GM21576 (cell line): ENCODE measurements around the gene TMEM208.

Experiments used
- ATAC-seq: cut with Tn5 transposase; IDR thresholded peaks from one replicate; pipeline ENCODE4 v1.9.1; 2021; ENCODE audit warnings: mild to moderate bottlenecking, moderate library complexity; ENCODE audit not compliant: unreplicated experiment

The TMEM208 gene

DNA sequence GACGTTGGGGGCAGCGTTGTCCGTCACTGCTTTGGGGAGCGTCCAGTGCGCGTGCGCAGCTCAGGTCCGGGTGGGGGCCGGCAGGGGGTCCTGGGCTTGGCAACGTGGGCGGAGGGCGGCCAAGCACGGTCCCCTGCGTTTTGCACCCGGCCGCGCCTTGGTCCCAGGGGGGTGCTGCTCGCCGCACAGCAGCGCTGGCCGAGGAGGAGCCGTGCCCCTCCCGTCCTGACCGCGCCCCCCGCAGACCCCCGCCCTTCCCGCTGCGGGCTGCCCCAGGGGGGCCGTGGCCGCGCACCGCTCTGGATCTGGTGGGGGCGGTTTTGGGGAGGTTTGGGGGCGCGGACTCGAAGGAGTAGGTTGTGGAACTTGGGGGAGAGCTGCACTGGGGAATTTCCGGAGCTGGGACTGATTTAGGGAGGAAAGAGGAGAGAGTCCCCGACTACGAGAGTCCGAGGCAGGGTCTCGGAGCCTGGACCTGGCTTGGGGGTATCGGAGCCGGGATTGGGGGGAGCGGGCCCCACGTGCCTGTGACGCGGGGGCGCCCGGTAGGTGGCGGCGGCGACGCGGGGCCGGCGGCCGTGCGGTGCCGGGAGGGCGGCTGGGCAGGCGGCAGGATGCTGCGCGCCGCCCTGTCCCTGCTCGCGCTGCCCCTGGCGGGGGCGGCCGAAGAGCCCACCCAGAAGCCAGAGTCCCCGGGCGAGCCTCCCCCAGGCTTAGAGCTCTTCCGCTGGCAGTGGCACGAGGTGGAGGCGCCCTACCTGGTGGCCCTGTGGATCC lies 21.7 kb downstream of the TMEM208 start, which contains the start of gene SLC9A5:
TSS of gene SLC9A5 (plus strand) at position 579 of the 777 bp plus-strand sequence. CDS start at position 615, 36 bp downstream.
- ATAC-seq = no peak

DNA sequence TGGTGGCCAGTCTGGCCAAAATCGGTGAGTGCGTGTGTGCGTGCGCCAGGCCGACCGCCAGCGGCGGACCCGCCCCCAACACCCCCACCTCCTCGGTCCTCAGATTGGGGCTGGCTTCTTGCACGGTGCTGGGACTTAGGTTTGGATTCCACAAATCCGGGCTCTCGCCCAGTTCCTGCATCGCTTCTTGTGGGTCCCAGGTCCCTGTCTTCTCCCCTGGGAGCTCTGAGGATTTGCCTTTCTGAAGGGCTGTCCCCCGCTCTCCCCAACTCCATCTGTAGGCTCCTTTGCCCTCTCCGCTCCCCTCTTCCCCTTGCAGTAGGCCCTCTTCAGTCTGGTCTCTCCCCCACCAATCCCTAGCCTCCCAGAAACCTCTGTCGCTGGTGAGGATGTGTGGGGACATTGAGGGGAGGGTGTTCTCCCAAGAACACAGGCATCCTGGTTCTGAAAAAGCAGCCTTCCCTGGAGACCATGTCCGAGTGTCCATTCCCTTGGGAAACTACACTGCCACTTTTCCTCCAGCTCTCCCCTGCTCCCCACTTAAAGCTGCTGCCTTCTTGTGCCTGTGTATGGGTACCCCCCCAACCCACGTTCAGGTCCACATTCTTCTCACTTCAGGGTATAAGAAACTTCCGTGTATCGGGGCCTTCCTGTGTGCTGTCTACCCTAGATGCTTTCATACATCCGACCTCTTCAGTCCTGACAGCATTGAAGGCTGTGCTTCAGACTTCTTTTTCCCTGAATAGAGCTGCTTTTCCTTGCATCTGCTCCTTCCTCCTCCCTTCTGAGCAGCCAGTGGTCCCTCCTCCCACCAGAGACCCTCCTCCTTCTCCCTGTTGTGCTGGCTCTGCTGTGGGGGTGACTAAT lies 22.5 kb downstream of the TMEM208 start:
- no peak for ATAC-seq

DNA sequence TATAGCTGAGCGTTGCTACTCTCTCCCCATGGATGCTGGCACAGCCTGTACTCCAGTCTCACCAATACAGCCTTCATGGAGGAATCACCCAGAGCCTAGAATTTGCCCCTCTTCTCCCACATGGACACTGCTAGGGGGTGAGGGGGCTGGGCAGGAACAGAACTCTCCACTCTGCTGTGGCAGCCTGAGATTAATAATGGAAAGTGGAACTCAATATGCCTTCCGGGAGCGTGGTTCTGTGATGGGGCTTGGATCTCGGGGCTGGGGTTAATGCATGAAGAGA lies 23.1 kb downstream of the TMEM208 start:
- ATAC-seq = no peak

DNA sequence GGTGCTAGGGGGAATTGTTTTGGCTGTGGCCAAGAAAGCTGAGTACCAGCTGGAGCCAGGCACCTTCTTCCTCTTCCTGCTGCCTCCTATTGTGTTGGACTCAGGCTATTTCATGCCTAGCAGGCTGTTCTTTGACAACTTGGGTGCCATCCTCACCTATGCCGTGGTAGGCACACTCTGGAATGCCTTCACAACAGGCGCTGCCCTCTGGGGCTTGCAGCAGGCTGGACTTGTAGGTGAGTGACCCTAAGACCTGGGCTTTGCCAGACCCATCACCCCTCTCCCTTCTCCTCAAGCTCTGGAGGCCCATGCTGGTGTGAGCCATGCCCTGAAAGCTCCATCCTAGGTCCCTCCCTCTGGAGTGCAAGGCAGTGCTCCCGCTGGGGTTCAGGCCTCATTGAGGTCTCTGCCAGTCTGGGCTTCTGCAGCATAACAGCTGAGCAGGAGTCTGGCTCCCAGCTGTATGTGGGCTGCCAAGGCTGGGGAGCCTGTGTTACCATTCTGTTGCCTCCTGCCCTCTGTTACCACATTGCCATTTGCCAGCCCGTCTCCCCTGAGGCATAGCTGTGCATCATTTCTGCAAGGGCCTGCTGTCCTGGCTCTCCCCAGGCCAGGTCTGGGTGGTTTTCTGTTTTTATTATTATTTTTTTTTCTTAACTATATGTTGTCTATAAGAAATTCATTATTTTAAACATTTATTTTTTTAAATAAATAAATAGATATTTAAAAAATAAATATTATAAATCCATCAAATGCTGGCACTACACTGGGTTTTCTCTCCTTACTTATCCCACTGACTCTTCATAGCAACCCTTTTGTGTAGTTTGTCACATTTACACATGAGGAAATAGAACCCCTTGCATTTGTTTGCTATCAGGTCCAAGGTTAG lies 25.9 kb downstream of the TMEM208 start:
- ATAC-seq = no peak

DNA sequence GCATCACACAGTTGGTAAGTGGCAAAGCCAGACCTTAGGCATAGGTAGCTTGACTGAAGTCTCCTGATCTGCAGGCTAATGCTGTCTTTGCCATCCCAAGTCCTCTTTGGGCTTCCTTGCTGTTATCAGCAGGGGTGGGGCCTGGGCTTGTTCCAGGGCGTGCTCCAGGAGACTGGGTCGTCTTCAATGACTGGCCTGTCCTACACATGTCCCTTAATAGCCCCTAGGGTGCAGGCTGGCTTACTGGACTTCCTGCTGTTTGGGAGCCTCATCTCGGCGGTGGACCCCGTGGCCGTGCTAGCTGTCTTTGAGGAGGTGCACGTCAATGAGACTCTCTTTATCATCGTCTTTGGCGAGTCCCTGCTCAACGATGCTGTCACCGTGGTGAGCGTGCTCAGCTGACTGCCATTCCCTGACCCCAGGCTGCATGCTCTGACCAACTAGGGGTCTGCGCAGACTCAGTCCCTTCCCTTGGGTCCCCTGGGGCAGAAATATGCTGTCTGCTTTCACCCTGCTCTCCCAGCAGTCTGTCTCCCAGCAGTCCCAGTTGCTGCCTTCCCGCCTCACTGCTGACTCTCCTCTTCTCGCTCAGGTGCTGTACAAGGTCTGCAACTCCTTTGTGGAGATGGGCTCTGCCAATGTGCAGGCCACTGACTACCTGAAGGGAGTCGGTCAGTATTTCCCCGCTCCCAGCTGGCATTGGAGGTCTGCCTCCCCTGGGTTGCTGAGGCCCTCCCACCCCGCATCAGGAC lies 28.0 kb downstream of the TMEM208 start:
- ATAC-seq = no peak

DNA sequence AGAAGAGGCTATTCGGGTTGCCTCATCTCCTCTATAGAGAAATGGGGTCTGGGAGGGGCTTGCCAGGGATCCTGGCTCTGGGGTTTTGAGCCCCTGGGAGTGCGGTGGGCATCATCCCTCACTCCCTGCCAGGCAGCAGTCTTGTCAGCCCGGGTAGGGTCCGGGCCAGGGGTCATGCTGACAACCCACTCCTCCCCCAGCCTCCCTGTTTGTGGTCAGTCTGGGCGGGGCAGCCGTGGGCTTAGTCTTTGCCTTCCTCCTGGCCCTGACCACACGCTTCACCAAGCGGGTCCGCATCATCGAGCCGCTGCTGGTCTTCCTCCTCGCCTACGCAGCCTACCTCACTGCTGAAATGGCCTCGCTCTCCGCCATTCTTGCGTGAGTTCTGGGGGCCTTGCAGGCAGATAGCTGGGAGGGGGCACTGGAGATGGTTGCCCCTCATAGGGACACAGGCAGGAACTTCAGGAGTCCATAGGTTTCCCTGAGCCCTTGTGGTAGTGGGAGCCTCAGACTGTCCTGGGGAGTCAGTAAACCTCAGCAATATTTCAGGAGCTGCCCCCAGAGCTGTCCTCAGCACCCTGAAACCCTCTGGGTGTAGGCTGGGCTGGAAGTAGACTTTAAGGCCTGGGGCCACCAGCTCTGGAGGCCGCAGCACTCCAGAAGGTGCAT lies 28.8 kb downstream of the TMEM208 start:
- no peak for ATAC-seq

DNA sequence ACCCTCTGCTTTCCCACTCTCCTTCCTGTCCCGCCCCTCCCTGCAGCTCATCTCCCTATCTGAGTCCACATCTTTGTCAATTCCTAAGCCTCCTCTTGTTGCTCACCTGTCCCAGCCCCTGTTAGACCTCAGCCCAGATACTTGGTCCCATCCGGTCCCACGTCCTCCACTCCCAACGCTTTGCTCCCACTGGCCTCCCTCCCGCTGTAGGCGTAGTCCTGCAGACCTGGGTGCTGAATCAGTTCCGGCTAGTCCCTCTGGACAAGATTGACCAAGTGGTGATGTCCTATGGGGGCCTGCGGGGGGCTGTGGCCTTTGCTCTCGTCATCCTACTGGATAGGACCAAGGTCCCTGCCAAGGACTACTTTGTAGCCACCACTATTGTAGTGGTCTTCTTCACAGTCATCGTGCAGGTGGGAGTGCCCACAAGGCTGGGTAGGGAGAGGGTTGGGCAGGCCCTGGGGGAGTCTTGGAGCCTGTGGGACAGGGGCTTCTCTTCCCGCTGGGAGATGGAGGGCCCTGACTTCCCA lies 29.8 kb downstream of the TMEM208 start:
- no peak for ATAC-seq

DNA sequence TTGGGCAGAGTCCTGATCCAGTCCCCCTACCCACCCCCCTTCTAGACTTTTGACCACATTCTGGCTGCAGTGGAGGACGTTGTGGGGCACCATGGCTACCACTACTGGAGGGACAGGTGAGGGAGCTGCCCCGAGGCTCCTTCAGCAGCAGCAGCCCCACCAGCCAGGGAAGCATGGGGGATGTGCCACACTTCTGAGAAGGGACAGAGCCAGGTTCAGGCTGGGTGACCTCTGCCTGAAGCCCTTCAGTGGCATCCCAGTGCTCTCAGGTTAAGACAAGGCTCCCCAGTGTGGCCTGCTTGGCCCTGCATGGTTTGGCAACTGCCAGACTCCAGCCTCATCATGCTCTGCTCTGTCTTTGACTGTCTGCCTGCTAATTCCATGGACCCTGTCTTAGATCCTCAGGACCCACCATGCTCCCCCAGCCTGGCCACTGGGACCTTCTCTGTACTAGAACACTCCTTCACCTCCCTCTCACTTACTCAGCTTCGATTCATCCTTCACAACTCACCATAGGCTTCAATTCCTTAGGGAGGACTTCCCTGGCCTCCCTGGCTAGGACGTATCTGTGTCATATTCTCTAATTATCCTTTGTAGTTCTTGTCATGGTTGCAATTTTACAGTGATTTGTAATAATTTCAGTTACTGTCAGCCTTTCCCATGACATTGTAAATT lies 30.7 kb downstream of the TMEM208 start:
- ATAC-seq = no peak

DNA sequence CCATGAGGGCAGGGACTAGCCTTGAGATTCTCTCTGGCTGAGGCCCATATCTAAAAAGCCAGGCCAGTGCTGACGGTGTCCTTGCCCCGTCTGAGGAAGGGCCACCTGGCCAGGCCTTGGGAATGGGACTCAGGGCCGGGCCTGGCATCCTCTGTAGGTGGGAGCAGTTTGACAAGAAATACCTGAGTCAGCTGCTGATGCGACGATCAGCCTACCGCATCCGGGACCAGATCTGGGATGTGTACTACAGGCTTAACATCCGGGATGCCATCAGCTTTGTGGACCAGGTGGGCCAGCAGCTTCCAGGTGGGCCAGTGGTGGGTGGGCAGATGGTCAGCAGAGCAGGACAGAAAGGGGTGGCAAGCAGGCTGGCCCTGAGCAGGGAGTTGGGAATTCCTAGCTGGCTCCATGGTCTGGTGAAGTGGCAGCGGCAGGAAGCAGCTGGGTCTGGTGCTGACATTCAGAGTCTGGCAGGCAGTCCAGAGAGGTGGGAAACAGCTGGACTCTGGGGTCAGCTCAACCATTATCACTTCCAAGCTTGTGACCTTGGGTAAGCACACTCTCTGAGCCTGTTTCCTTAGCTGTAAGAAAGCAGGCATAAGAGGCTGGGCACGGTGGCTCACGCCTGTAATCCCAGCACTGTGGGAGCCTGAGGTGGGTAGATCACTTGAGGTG lies 31.4 kb downstream of the TMEM208 start:
- ATAC-seq = no peak

DNA sequence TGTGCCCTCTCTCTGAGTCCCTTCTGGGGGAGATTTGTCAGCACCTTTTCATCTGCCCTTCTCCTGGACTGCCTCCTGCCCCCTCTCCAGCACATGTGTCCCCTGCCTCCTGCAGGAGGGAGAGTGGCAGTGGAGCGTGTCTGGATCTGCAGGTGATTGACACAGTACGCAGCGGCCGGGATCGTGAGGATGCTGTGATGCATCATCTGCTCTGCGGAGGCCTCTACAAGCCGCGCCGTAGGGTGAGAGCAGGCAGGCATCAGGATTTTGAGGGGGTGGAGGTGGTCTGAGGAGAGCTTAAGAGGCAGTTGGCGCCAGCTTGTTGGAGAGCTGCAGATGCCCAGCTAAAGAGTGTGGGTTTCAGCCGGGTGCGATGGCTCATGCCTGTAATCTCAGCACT lies 32.8 kb downstream of the TMEM208 start:
- no peak for ATAC-seq

DNA sequence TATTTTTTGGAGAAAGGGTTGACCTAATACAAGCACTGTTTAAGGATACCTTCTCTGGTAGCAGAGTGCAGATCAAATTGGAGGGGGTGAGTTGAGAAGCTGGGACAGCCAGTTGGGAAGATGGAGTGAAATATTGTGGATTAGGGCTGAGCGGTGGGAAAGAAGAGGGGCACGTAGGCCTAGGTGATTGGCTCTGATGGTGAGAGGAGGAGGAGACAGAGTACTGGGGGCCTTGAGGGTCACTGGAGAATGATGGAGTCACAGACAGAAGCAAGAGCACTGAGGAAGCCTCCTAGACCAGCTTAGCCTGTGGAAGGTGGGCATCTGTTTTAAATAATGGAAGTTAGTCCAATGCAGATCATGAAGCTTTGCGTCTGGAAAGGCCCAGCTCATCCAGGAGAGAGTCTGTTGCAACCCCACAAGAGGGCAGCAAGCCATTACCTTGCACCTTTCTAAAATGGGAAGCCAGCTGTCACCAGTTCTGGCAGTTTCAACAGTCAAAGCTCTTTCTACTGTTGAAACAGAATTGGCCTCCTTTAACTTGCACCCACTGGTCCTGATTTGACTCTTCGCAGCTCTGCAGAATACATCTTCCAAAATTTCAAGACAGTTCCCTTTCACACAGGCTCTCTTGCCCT lies 33.6 kb downstream of the TMEM208 start:
- no peak for ATAC-seq

DNA sequence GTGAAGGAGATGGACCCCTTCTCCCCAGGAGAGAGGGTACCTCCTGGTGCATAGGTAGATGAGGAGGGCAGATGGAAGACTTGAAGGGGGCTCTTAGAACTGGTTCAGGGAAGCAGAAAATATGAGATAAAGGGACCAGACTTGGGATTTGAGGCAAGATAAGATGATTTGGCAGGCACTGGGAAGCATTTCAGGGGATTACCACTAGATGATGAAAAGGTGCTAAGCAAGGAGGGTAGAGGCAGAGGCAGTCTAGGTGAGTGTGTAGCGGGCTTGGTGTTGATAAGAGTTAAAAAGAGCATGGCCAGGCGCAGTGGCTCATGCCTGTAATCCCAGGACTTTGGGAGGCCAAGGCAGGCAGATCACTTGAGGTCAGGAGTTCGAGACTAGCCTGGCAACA lies 36.3 kb downstream of the TMEM208 start:
- no peak for ATAC-seq

DNA sequence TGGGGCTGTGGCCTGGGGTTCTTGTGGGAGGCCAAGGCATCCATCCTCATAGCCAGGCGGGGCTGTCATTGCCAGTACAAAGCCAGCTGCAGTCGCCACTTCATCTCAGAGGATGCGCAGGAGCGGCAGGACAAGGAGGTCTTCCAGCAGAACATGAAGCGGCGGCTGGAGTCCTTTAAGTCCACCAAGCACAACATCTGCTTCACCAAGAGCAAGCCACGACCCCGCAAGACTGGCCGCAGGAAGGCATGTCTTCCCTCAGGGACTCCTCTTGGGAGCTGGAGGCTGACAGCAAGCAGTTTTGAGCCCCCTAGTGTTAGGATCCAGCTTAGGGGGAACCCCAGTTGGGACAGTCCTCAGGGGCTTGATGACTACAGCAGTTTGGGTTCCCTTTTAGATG lies 37.3 kb downstream of the TMEM208 start:
- no peak for ATAC-seq

DNA sequence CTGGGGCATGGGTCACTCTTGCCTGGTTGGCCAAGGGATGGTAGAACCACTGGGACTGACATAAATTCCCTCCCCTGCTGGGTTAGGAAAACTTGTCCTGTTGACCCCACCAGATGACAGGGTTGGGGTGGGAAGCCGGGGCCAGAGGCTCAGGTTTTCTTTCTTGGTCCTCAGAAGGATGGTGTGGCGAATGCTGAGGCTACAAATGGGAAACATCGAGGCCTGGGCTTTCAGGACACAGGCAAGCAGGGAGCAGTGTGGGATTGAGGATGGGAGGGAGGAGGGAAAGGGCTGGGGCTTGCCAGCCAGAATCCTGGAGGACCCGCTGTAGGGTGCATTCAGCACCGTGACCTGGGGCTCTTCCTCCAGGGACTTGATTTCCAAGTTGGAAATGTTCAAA lies 37.9 kb downstream of the TMEM208 start:
- ATAC-seq = no peak

DNA sequence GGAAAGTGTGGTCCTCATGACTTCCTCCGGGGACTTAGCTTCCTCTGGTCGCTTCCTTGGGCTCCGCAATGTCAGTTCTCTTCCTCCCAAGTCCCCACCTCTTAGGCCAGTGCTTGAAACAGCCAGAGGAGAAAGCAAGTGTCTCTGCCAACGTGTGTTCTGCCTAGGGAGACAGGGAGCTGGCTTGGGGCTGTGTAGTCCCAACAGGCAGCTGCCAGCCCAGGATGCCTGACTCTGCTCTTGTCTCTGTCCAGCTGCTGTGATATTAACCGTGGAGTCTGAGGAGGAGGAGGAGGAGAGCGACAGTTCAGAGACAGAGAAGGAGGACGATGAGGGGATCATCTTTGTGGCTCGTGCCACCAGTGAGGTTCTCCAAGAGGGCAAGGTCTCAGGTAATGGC lies 38.9 kb downstream of the TMEM208 start:
- ATAC-seq = no peak

DNA sequence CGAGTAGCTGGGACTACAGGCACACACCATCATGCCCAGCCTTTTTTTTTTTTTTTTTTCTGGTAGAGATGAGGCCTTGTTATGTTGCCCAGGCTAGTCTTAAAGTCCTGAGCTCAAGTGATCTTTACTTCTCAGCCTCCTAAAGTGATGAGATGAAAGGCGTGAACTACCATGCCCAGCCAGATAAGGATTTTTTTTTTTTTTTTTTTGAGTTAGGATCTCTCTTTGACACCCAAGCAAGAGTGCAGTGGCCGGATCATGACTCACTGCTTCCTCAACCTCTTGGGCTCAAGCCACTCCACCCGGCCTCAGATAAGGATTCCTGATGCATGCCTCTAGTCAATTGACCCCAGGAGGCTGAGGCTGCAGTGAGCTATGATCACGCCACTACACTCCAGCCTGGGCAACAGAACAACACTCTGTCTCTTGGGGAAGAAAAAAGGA lies 41.2 kb downstream of the TMEM208 start:
- no peak for ATAC-seq

DNA sequence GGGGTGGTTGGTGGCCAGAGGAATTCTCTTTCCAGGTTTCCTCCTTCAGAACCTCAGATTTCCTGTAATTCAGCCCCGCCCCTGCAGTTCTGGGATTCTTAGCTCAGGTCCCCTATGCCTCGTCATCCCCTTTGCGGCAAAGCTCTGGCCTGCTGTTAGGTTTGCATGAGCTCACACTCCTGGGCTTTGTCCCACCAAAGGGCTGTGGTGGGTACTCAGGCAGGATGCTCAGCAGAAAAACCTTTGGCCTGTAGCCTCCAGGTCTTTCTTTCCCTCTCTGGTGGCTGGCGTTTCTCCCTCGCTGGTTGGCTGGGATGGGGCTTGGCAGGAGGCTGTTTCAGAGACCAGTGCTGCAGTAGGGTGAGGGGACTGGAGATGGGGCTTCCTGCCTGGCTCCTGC lies 42.8 kb downstream of the TMEM208 start:
- no peak for ATAC-seq

DNA sequence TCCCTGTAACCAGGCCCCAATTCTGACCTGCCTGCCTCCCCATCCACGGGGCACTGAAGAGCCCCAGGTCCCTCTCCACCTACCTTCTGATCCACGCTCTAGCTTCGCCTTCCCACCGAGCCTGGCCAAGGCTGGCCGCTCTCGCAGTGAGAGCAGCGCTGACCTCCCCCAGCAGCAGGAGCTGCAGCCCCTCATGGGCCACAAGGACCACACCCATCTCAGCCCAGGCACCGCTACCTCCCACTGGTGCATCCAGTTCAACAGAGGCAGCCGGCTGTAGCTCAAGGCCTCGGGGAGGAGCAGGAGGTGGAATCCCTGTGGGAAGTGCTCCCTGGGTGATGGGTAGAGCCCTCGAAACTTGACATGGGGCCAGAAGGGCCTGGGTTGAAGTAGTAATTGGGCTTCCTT lies 44.0 kb downstream of the TMEM208 start:
- no peak for ATAC-seq
